Activated CD4-positive, alpha-beta T cell treated with anti-CD3 and anti-CD28 coated beads, Interleukin-2, amount 50 U/mL, for 4 hours (primary cell): ENCODE results near the gene ANKRD36.
"Not testable (repeated sequence)": the region's sequence is repeated elsewhere in the genome, so short reads cannot be mapped to it uniquely, and the experiment has no call there.

Experiments used
- DNase-seq, 2 experiments: peaks; one replicate each; pipeline ENCODE4 v3.0.0-alpha.2; 2020

ANKRD36 gene

GRCh38 chr2:97129090-97129489 lies 16.1 kb downstream of the ANKRD36 start:
- not testable (repeated sequence) for DNase-seq

DNA sequence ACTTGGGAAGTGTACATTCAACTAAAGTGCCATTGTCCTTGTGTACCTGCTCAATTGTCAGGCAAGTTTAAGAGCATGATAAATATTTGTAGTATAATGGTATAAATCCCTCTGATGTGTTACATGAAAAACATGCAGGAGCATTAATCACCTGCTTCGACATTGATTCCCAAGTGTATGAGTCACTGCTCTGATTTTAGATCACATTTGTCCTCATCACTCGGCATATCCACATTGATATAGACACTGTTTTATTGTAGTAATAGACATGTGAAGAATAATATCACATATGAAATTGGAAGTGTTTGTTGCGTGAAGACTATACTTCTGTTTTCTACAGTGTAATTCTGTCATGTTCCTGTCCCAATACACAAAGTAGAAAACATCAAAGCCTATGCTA lies 31.1 kb downstream of the ANKRD36 start:
- not testable (repeated sequence) for DNase-seq

DNA sequence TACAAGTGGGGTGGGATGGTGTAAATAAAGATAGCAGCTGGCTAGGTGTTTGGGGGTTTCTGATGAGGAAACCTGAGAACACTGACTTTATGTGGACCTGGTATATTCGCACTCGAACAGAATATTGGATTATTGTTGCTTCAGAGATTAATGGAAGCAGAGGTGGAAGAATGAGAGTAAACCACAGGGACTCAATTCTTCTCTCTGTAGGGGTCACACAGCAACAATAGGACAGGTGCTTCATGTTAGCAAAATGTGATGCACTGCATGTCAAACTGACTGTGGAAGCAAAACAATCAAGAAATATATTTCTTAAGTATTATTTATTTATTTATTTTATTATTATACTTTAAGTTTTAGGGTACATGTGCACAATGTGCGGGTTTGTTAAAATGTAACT lies 53.6 kb downstream of the ANKRD36 start:
- not testable (repeated sequence) for DNase-seq

- not testable (repeated sequence) for DNase-seq
Measured at GRCh38 chr2:97167938-97168337, 55.0 kb downstream of the ANKRD36 start.

- DNase-seq, result not testable (repeated sequence)
Measured at GRCh38 chr2:97168583-97168982, 55.6 kb downstream of the ANKRD36 start.

- not testable (repeated sequence) for DNase-seq
Measured at GRCh38 chr2:97180391-97180790, 67.4 kb downstream of the ANKRD36 start.

DNA sequence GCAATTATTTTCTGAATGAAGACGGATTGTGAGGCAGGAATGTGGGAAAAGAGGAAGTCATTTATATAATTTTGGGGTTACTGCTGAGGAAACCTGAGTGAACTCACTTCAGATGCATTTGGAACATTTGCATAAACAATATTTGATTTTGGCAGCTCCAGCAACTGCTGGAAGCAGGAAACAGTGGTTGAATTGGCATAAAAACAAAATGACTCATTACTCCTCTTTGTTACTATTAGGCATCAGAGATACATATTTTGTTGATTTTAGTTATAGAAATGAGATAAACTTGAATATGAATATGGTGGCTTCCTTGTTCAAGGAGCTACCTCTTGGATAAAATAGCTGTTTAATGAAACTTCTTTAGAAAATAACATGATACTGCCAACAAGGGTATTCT lies 82.4 kb downstream of the ANKRD36 start:
- not testable (repeated sequence) for DNase-seq

- DNase-seq, result not testable (repeated sequence)
Measured at GRCh38 chr2:97197251-97197650, 84.3 kb downstream of the ANKRD36 start.

GRCh38 chr2:97200887-97201286 lies 87.9 kb downstream of the ANKRD36 start:
- DNase-seq, result not testable (repeated sequence)

GRCh38 chr2:97202643-97203250 lies 89.8 kb downstream of the ANKRD36 start:
- DNase-seq, result not testable (repeated sequence)

- DNase-seq, result no peak
Measured at GRCh38 chr2:97210325-97210724, 97.4 kb downstream of the ANKRD36 start.

DNA sequence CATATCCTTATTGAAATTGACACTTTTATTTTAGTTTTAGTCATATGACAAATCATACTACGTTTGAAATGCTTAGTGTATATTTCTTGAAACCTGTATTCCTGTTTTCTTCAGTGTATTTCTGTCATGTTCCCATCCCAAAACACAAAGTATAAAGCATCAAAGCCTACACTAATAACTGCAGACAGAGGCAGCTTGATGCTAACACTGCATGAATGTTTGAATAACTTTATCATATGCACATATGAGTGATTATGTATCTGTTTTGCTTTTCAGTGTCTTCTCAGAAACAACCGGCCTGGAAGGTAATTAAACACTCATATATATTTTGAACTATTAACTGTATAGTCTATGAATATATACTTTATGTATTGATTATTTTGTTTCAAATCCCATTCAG lies 102.1 kb downstream of the ANKRD36 start:
- not testable (repeated sequence) for DNase-seq

DNA sequence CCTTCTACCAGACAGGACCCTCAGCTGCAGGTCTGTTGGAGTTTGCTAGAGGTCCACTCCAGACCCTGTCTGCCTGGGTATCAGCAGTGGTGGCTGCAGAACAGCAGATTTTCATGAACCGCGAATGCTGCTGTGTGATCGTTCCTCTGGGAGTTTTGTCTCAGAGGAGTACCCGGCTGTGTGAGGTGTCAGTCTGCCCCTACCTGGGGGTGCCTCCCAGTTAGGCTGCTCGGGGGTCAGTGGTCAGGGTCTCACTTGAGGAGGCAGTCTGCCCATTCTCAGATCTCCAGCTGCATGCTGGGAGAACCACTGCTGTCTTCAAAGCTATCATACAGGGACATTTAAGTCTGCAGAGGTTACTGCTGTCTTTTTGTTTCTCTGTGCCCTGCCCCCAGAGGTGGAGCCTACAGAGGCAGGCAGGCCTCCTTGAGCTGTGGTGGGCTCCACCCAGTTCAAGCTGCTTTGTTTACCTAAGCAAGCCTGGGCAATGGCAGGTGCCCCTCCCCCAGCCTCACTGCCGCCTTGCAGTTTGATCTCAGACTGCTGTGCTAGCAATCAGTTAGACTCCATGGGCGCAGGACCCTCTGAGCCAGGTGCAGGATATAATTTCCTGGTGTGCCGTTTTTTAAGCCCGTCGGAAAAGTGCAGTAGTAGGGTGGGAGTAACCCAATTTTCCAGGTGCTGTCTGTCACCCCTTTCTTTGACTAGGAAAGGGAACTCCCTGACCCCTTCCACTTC lies 118.1 kb downstream of the ANKRD36 start:
- DNase-seq, result not testable (repeated sequence)

GRCh38 chr2:97232981-97233380 lies 120.0 kb downstream of the ANKRD36 start:
- not testable (repeated sequence) for DNase-seq

DNA sequence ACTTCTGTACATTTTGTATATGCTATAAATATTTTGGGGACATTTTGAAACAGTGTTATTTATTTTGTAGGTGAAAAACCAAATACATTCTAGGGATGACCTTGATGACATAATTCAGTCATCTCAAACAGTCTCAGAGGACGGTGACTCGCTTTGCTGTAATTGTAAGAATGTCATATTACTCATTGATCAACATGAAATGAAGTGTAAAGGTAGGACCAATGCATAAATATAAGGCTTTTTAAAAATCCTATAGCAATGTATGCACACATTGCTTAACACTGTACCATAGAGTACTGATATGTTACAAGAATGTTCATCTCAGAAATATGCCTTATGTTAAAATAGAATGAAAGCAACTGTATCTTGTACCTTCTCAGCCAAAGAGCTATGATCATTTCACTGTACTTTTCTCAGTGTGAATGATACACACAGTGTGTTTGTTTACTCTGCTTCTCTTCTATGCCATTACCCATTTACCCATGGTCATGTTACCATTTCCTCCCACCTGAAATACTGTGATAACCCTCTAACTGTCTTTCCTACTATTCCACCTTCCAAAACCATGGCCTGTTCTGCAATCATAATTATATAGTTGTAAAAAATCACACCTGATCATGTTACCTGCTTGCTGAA lies 120.8 kb downstream of the ANKRD36 start:
- not testable (repeated sequence) for DNase-seq

GRCh38 chr2:97261192-97261591 lies 148.2 kb downstream of the ANKRD36 start:
- not testable (repeated sequence) for DNase-seq

GRCh38 chr2:97266449-97266848 lies 153.5 kb downstream of the ANKRD36 start:
- not testable (repeated sequence) for DNase-seq

GRCh38 chr2:97267411-97268074 lies 154.6 kb downstream of the ANKRD36 start:
- no peak for DNase-seq

DNA sequence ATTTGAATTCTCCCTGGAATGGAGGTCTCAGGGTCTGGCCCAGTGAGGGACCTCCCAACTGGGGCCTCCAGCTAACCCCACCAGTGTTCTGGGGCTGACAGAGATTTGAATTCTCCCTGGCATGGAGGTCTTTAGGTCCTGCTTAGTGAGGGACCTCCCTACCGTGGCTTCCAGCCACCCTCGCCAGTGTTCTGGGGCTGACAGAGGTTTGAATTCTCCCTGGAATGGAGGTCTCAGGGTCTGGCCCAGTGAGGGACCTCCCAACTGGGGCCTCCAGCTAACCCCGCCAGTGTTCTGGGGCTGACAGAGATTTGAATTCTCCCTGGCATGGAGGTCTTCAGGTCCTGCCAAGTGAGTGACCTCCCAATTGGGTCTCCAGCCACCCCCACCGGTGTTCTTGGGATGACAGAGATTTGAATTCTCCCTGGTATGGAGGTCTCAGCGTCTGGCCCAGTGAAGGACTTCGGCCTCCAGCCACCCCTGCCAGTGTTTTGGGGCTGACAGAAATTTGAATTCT lies 155.2 kb downstream of the ANKRD36 start:
- DNase-seq, result not testable (repeated sequence)

- not testable (repeated sequence) for DNase-seq
Measured at GRCh38 chr2:97276232-97276798, 163.4 kb downstream of the ANKRD36 start.

- not testable (repeated sequence) for DNase-seq
Measured at GRCh38 chr2:97285187-97285586, 172.2 kb downstream of the ANKRD36 start.

DNA sequence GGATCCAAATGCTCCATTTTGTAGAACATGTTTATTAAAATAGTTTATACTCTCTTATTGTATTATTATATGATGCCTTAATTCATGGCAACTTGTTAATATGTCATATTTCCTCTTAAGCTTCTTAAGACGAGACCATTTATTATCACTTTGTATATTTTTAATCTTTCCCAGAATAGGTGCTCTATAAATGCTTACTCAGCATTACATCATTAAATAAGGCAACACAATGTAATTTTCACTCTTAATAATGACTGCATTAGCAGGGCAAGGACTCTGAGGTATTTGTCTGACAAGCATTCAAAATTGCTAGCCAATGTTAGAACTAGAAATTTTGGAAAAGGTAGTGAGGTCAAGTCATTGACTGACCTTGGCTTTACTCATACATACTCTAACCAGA lies 180.7 kb downstream of the ANKRD36 start:
- DNase-seq, result not testable (repeated sequence)
